HepG2 (cell line): ENCODE data around the gene ZNF563. TPM values are rescaled to one million over a fixed set of nuclear protein-coding genes. Genes with fewer than 3 reads are reported as not detected.
A peak's percentile ranks its signal among the peaks of the same experiment; 100 is the strongest.

Source experiments
- ETV5 ChIP-seq: IDR thresholded peaks from 2 replicates; pipeline ENCODE4 v1.6.1; 2018; ENCODE audit warnings: missing biosample characterization, missing genetic modification reagents, inconsistent platforms, borderline replicate concordance
- KLF13 ChIP-seq: sonication (generic); formaldehyde crosslinking; IDR thresholded peaks from 2 replicates; pipeline ENCODE4 v1.4.0; 2020; ENCODE audit warnings: mild to moderate bottlenecking, missing genetic modification reagents
- MBD4 ChIP-seq: IDR thresholded peaks from 2 replicates; pipeline ENCODE4 v1.6.1; 2012; ENCODE audit warnings: low read length, inconsistent platforms, borderline replicate concordance
- POLR2A ChIP-seq, 2 experiments: IDR thresholded peaks; 2 replicates each; pipeline ENCODE4 v1.6.1; 2011; ENCODE audit warnings: low read depth in 2 of 2, low read length in 2 of 2, mild to moderate bottlenecking in 1 of 2, moderate library complexity in 1 of 2; ENCODE audit not compliant: insufficient read depth in 1 of 2
- POLR2AphosphoS2 ChIP-seq: IDR thresholded peaks from 2 replicates; pipeline ENCODE4 v1.6.1; 2011; ENCODE audit warnings: low read depth, low read length, improper control_type of control experiment
- TCF12 ChIP-seq, 2 experiments: fragments of 450-650 bp in 1 of 2; sonication (generic) in 1 of 2; formaldehyde crosslinking in 1 of 2; IDR thresholded peaks; 2 replicates each; pipeline versions ENCODE4 v1.6.1 to v1.8.0; 2017 to 2022; ENCODE audit warnings: antibody characterized with exemption in 1 of 2, mild to moderate bottlenecking in 1 of 2, missing genetic modification reagents in 1 of 2, moderate library complexity in 1 of 2
- TIGD3 ChIP-seq: sonication (generic); formaldehyde crosslinking; IDR thresholded peaks from 2 replicates; pipeline ENCODE4 v1.5.1; 2020; ENCODE audit warnings: mild to moderate bottlenecking, missing genetic modification reagents, borderline replicate concordance
- ZFP62 ChIP-seq: sonication (generic); formaldehyde crosslinking; IDR thresholded peaks from 2 replicates; pipeline ENCODE4 v1.4.0; 2020; ENCODE audit warnings: missing genetic modification reagents
- ZNF317 ChIP-seq: sonication (generic); formaldehyde crosslinking; IDR thresholded peaks from 2 replicates; pipeline ENCODE4 v1.5.0; 2020; ENCODE audit warnings: mild to moderate bottlenecking, missing genetic modification reagents
- ZNF564 ChIP-seq: sonication (generic); formaldehyde crosslinking; IDR thresholded peaks from 2 replicates; pipeline ENCODE4 v1.8.1; 2023; ENCODE audit warnings: mild to moderate bottlenecking, missing genetic modification reagents
- polyA plus RNA-seq, 8 experiments: library from polyadenylated mRNA; depleted of rRNA in 3 of 8; stranded (reverse) in 7 of 8; unstranded in 1 of 8; fragments of >200 nt; fragmentation: Illumina TruSeq in 4 of 8; extraction: Trizol in 4 of 8; gene quantifications; 2 replicates each; pipeline versions ENCODE4 v1.2.1 to v1.2.3, GENCODE V29; 2011 to 2016; ENCODE audit warnings: low read depth in 4 of 8, missing spikeins in 1 of 8, mixed read lengths in 1 of 8; ENCODE audit not compliant: insufficient read depth in 1 of 8
- total RNA-seq, 5 experiments: library from RNA; depleted of rRNA; stranded (reverse); fragments of >200 nt; fragmentation: Illumina TruSeq; extraction: Trizol; gene quantifications; 2 replicates each; pipeline ENCODE4 v1.2.3, GENCODE V29; 2016; ENCODE audit warnings: low read depth in 1 of 5
- TF ChIP-seq, protein P1 (sequence below): sonication (generic); formaldehyde crosslinking; IDR thresholded peaks from 2 replicates; pipeline ENCODE4 v1.5.0; 2020; ENCODE audit warnings: missing genetic modification reagents
- TF ChIP-seq, protein P2 (sequence below): IDR thresholded peaks from 2 replicates; pipeline ENCODE4 v1.6.1; 2016; ENCODE audit warnings: missing genetic modification reagents, missing compliant biosample characterization
- TF ChIP-seq, protein P3 (sequence below): IDR thresholded peaks from 2 replicates; pipeline ENCODE4 v1.6.1; 2016; ENCODE audit warnings: low read depth, borderline replicate concordance
- TF ChIP-seq, protein P4 (sequence below): sonication (generic); formaldehyde crosslinking; IDR thresholded peaks from 2 replicates; pipeline ENCODE4 v1.5.0; 2020; ENCODE audit warnings: mild to moderate bottlenecking, missing genetic modification reagents, borderline replicate concordance
- TF ChIP-seq, protein P5 (sequence below): sonication (generic); formaldehyde crosslinking; IDR thresholded peaks from 2 replicates; pipeline ENCODE4 v1.5.0; 2020; ENCODE audit warnings: missing genetic modification reagents, mild to moderate bottlenecking, borderline replicate concordance

The ZNF563 gene
- total and polyA plus RNA-seq, 2 of the 13 experiments (the other 11 are each of a cell fraction or from before 2014, with no cell fraction given), result 7.5 to 19.5 TPM

GRCh38 chr19:12294249-12295158 is 38.9 kb downstream of the ZNF563 start, which contains the start of gene ZNF44 (continued):
- peak; percentile 58; the same call in 1 of the 2 replicates for TF ChIP-seq ZNF317 (CRISPR knock-in tag)
- no peak for TF ChIP-seq TIGD3
- no peak for TF ChIP-seq ZFP62 (CRISPR knock-in tag)
- TF ChIP-seq TCF12 (IDR thresholded peaks at IDR 0.05), result no peak
- no peak for TF ChIP-seq TCF12 (CRISPR knock-in tag; IDR thresholded peaks at IDR 0.05)
- 0 out of 2 replicates have a peak, but pooled peaks have one; percentile 30 for TF ChIP-seq ZNF564 (CRISPR knock-in tag)
- 0 out of 2 replicates have a peak, but pooled peaks have one; percentile 19 for TF ChIP-seq KLF13 (CRISPR knock-in tag)
- TF ChIP-seq, protein P1, sequence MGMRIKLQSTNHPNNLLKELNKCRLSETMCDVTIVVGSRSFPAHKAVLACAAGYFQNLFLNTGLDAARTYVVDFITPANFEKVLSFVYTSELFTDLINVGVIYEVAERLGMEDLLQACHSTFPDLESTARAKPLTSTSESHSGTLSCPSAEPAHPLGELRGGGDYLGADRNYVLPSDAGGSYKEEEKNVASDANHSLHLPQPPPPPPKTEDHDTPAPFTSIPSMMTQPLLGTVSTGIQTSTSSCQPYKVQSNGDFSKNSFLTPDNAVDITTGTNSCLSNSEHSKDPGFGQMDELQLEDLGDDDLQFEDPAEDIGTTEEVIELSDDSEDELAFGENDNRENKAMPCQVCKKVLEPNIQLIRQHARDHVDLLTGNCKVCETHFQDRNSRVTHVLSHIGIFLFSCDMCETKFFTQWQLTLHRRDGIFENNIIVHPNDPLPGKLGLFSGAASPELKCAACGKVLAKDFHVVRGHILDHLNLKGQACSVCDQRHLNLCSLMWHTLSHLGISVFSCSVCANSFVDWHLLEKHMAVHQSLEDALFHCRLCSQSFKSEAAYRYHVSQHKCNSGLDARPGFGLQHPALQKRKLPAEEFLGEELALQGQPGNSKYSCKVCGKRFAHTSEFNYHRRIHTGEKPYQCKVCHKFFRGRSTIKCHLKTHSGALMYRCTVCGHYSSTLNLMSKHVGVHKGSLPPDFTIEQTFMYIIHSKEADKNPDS (CRISPR knock-in tag), result 0 out of 2 replicates have a peak, but pooled peaks have one; percentile 11
- TF ChIP-seq, protein P2, sequence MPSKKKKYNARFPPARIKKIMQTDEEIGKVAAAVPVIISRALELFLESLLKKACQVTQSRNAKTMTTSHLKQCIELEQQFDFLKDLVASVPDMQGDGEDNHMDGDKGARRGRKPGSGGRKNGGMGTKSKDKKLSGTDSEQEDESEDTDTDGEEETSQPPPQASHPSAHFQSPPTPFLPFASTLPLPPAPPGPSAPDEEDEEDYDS (CRISPR knock-in tag), result peak; percentile 69
- TF ChIP-seq, protein P3, sequence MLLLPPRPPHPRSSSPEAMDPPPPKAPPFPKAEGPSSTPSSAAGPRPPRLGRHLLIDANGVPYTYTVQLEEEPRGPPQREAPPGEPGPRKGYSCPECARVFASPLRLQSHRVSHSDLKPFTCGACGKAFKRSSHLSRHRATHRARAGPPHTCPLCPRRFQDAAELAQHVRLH (CRISPR knock-in tag), result no peak; the same call in 1 of the 2 replicates
- no peak; the same call in 1 of the 2 replicates for TF ChIP-seq ETV5 (CRISPR knock-in tag)
- TF ChIP-seq MBD4, result no peak
- TF ChIP-seq POLR2AphosphoS2, result peak; percentile 91
- TF ChIP-seq, protein P4, sequence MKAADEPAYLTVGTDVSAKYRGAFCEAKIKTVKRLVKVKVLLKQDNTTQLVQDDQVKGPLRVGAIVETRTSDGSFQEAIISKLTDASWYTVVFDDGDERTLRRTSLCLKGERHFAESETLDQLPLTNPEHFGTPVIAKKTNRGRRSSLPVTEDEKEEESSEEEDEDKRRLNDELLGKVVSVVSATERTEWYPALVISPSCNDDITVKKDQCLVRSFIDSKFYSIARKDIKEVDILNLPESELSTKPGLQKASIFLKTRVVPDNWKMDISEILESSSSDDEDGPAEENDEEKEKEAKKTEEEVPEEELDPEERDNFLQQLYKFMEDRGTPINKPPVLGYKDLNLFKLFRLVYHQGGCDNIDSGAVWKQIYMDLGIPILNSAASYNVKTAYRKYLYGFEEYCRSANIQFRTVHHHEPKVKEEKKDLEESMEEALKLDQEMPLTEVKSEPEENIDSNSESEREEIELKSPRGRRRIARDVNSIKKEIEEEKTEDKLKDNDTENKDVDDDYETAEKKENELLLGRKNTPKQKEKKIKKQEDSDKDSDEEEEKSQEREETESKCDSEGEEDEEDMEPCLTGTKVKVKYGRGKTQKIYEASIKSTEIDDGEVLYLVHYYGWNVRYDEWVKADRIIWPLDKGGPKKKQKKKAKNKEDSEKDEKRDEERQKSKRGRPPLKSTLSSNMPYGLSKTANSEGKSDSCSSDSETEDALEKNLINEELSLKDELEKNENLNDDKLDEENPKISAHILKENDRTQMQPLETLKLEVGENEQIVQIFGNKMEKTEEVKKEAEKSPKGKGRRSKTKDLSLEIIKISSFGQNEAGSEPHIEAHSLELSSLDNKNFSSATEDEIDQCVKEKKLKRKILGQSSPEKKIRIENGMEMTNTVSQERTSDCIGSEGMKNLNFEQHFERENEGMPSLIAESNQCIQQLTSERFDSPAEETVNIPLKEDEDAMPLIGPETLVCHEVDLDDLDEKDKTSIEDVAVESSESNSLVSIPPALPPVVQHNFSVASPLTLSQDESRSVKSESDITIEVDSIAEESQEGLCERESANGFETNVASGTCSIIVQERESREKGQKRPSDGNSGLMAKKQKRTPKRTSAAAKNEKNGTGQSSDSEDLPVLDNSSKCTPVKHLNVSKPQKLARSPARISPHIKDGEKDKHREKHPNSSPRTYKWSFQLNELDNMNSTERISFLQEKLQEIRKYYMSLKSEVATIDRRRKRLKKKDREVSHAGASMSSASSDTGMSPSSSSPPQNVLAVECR (CRISPR knock-in tag), result peak; percentile 83
- TF ChIP-seq POLR2A (IDR thresholded peaks at IDR 0.05; ENCODE audit: insufficient read depth in 1 of 2, low read depth in 2 of 2, low read length in 2 of 2), result peak; percentile 89 to 94
- TF ChIP-seq, protein P5, sequence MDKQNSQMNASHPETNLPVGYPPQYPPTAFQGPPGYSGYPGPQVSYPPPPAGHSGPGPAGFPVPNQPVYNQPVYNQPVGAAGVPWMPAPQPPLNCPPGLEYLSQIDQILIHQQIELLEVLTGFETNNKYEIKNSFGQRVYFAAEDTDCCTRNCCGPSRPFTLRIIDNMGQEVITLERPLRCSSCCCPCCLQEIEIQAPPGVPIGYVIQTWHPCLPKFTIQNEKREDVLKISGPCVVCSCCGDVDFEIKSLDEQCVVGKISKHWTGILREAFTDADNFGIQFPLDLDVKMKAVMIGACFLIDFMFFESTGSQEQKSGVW (CRISPR knock-in tag), result no peak
